Measurements from ENCODE around the gene KCNQ1OT1.
"Not testable (repeated sequence)": the region's sequence is repeated elsewhere in the genome, so short reads cannot be mapped to it uniquely, and the experiment has no call there.

KCNQ1OT1 gene

DNA sequence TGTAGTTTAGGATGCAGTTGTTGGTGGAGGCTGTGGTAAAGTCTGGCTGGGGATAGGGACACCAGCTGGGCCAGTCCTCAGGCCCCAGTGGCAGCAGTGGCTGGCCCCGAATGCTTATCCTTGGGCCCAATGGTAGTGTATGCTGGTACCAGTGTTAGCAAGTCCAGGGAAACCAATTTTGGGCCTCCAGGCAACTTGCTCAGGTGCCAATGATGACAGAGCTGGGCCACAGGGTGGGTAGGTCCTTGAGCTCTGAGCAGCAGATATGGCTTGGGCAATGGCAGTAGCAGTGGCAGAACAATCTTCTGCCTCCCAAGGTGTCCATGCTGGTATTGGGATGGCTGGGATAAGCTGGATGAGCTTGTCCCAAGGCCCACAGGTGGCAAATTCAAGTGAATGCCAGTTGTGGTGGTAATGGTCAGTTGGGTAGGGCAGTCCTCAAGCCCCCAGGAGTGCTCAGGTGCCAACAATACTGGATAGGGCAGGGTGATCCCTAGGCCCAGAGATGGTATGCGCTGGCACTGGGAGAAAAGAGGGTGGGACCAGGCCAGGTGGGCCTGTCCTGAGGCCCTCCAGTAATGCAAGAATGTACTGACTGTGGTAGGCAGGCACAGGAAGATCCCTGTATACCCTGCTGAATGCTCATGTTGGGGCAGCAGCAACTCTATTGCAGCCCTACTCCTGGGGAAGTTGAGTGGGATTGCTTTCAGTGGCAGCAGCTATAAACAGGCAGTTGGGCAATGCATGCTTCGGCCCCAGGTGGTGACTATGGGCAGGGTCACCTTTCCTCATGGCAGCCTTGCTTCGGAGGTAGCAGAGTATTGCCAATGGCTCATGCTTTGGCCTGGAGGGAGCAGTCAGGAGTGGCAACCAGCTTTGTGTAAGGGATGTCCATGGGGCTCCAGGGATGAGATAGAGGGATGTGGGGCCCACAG, 54.7 kb downstream of the KCNQ1OT1 start:
- H3K4me3 ChIP-seq (ENCODE audit: low read depth, low read length): no peak overlapping the region
- TF ChIP-seq, protein P1, sequence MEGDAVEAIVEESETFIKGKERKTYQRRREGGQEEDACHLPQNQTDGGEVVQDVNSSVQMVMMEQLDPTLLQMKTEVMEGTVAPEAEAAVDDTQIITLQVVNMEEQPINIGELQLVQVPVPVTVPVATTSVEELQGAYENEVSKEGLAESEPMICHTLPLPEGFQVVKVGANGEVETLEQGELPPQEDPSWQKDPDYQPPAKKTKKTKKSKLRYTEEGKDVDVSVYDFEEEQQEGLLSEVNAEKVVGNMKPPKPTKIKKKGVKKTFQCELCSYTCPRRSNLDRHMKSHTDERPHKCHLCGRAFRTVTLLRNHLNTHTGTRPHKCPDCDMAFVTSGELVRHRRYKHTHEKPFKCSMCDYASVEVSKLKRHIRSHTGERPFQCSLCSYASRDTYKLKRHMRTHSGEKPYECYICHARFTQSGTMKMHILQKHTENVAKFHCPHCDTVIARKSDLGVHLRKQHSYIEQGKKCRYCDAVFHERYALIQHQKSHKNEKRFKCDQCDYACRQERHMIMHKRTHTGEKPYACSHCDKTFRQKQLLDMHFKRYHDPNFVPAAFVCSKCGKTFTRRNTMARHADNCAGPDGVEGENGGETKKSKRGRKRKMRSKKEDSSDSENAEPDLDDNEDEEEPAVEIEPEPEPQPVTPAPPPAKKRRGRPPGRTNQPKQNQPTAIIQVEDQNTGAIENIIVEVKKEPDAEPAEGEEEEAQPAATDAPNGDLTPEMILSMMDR (conservative IDR thresholded peaks at IDR 0.05; ENCODE audit: low read depth, low read length): no peak
- no peak for DNase-seq (ENCODE audit: low read depth)

DNA sequence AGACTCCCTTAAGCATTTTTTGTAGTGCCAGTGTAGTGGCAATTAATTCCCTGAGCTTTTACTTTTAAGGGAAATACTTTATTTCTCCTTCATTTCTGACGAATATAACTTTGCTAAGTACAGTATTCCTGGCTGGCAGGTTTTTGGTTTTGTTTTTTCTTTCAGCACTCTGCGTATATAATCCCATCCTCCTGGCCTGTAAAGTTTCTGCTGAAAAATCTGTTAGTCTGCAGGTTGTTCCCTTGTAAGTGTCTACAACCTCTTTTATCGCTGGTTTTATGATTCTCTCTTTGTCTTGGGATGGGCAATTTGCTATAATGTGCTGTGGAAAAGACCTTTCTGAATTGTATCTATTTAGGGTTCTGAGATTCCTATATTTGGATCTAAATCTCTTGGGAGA, 56.0 kb downstream of the KCNQ1OT1 start:
- H3K4me3 ChIP-seq (ENCODE audit: low read depth, low read length): no peak overlapping the region
- TF ChIP-seq, protein P1 (conservative IDR thresholded peaks at IDR 0.05; ENCODE audit: low read depth, low read length): no peak
- DNase-seq (ENCODE audit: low read depth): no peak

DNA sequence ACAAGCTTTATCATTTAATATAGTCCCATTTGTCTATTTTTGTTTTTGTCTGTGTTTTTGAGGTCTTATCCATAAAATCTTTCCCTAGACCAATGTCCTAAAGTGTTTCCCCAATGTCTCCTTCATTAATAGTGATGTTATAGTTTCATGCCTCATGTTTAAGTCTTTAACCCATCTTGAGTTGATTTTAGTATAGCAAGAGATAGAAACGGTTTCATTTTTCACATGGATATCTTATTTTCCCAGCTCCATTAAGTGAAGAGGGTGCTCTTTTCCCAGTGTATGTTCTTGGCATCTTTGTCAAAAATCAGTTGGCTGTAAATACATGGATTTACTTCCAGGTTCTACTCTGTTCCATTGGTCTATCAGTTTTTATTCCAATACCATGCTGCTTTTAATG, 58.2 kb downstream of the KCNQ1OT1 start:
- TF ChIP-seq, protein P1 (conservative IDR thresholded peaks at IDR 0.05; ENCODE audit: low read depth, low read length): no peak
- H3K4me3 ChIP-seq (ENCODE audit: low read depth, low read length): no peak overlapping the region
- DNase-seq (ENCODE audit: low read depth): no peak

DNA sequence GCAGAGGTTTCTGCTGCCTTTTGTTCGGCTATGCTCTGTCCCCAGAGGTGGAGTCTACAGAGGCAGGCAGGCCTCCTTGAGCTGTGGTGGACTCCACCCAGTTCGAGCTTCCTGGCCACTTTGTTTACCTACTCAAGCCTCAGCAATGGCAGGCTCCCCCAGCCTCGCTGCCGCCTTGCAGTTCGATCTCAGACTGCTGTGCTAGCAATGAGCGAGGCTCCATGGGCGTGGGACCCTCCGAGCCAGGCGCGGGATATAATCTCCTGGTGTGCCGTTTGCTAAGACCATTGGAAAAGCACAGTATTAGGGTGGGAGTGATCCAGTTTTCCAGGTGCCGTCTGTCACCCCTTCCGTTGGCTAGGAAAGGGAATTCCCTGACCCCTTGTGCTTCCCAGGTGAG, 60.0 kb downstream of the KCNQ1OT1 start:
- DNase-seq (ENCODE audit: low read depth); H3K4me3 ChIP-seq (ENCODE audit: low read depth, low read length): not testable (repeated sequence)

DNA sequence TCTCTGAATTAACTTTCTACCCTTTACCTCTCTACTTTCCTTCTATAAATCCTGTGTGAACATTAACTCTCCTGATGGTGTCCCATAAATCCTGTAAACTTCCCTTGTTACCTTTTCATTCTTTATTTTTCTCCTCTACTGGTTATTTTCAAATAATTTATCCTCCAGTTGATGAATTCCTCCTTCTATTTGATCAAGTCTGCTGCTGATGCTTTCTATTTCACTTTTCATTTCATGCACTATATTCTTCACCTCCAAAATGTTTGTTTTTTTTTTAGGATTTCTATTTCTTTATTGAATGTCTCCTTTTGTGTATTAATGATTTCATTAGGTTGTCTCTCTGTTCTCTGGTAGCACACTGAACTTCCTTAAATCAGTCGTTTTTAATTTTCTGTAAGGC, 68.6 kb downstream of the KCNQ1OT1 start:
- TF ChIP-seq, protein P1 (conservative IDR thresholded peaks at IDR 0.05; ENCODE audit: low read depth, low read length): no peak
- H3K4me3 ChIP-seq (ENCODE audit: low read depth, low read length): no peak overlapping the region
- no peak for DNase-seq (ENCODE audit: low read depth)

DNA sequence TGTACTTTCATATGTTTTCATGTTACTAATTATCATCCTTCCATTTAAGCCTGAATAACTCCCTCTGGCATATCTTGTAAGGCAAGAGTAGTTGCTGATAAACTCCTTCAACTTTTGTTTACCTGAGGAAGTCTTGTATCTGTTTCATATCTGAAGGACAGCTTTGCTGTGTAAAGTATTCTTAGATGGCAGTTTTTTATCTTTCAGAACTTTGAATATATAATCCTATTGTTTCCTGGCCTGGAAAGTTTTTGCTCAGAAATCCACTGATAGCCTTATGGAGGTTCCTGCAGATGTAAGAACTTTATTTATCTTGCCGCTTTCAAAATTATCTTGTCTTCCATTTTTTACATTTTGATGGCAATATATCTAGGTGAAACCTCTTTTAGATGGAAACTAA, 69.1 kb downstream of the KCNQ1OT1 start:
- no peak overlapping the region for H3K4me3 ChIP-seq (ENCODE audit: low read depth, low read length)
- no peak for DNase-seq (ENCODE audit: low read depth)
- TF ChIP-seq, protein P1 (conservative IDR thresholded peaks at IDR 0.05; ENCODE audit: low read depth, low read length): no peak

DNA sequence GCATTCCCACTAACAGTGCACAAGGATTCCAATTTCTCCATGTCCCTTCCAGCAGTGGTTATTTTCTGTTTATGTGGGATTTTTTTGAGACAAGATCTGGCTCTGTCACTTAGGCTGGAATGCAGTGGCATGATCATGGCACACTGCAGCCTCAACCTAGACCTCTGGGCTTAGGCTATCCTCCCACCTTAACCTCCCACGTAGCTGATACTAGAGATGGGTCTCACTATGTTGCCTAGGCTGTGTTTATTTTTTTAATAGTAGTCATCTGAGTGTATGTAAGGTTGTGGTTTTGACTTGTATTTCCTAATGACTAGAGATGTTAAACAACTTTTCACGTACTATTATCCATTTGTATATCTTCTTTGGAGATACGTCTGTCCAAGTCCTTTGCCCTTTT, 74.6 kb downstream of the KCNQ1OT1 start:
- TF ChIP-seq, protein P1 (conservative IDR thresholded peaks at IDR 0.05; ENCODE audit: low read depth, low read length): no peak
- no peak for DNase-seq (ENCODE audit: low read depth)
- H3K4me3 ChIP-seq (ENCODE audit: low read depth, low read length): no peak overlapping the region
